Heart left ventricle (tissue), 13 donors: Measurements from ENCODE around the gene ZNF219.
A peak's percentile ranks its signal among the peaks of the same experiment; 100 is the strongest.

ENCODE experiments used
- CTCF ChIP-seq, 12 donors: fragments of 200-600 bp; sonication (generic) in 4 of 12; IDR thresholded peaks; one replicate each; pipeline versions ENCODE4 v1.5.0 to v1.8.0; 2018 to 2022; ENCODE audit warnings: antibody characterized with exemption in 12 of 12, mild to moderate bottlenecking in 5 of 12
- POLR2A ChIP-seq, 2 donors: fragments of 450-650 bp; IDR thresholded peaks; one replicate each; pipeline ENCODE4 v1.6.1; 2017; ENCODE audit warnings: antibody characterized with exemption in 2 of 2, mild to moderate bottlenecking in 2 of 2, moderate library complexity in 2 of 2
- donor health status: ischemic (EF 13 %, LVEDD 7.1; RV severe dilation, severe dysfunction).
- donor health status: DM: no; HTN: yes; CAD: no.
- donor health status: DM: no; HTN: no; CAD: no.
- donor health status: ischemic (EF 25% LVEDD 6.9; RV normal size, moderate dysfunction).
- donor health status: ischemic (EF 25% LVEDD 5.7; RV mildly dilated, moderate dysfunction).
- donor health status: ischemic (EF 35%, LVEDD 5.7; RV mildly dilated, moderate dysfunction).
- donor health status: nonischemic (EF 11% LVEDD 7.7; RV severe dilation, severe dysfunction).
- donor health status: DM: yes; HTN: yes; CAD: no.
- donor health status: PGD.
- donor health status: ischemic (EF 29% LVEDD 5.4; RV normal size, mild dysfunction).
- donor health status: nonischemic (EF 23%, LVEDD 6.1; RV moderate dilation, normal function).

- TF ChIP-seq CTCF (IDR thresholded peaks at IDR 0.05) (peak in 1 of 12 donors; percentile 5), POLR2A (IDR thresholded peaks at IDR 0.05) (no peak)
These were observed 40.4 kb downstream of the ZNF219 start, which contains the start of gene RNASE8 for GRCh38 chr14:21057803-21058675.
